HUES6 (cell line): ENCODE data around the gene P2RY6.

Experiments used
- H3K27ac ChIP-seq: 2 replicates; pipeline ENCODE4 v1.7.0; 2013; ENCODE audit warnings: low read depth, mild to moderate bottlenecking, low read length, inconsistent platforms
- H3K27me3 ChIP-seq: 2 replicates; pipeline ENCODE4 v1.6.1; 2013; ENCODE audit warnings: low read length; ENCODE audit not compliant: control insufficient read depth, insufficient read depth
- H3K36me3 ChIP-seq: 2 replicates; pipeline ENCODE4 v1.6.1; 2013; ENCODE audit warnings: low read length; ENCODE audit not compliant: control insufficient read depth, insufficient read depth
- H3K4me1 ChIP-seq: 2 replicates; pipeline ENCODE4 v1.6.1; 2013; ENCODE audit warnings: low read length; ENCODE audit not compliant: control insufficient read depth, insufficient read depth
- H3K4me3 ChIP-seq: 2 replicates; pipeline ENCODE4 v1.5.1; 2013; ENCODE audit warnings: low read depth, low read length
- H3K9ac ChIP-seq: one replicate; pipeline ENCODE4 v1.6.1; 2013; ENCODE audit warnings: mild to moderate bottlenecking, low read length
- H3K9me3 ChIP-seq: 2 replicates; pipeline ENCODE4 v1.6.1; 2013; ENCODE audit warnings: low read depth, low read length; ENCODE audit not compliant: control insufficient read depth, insufficient read depth

The P2RY6 gene

DNA sequence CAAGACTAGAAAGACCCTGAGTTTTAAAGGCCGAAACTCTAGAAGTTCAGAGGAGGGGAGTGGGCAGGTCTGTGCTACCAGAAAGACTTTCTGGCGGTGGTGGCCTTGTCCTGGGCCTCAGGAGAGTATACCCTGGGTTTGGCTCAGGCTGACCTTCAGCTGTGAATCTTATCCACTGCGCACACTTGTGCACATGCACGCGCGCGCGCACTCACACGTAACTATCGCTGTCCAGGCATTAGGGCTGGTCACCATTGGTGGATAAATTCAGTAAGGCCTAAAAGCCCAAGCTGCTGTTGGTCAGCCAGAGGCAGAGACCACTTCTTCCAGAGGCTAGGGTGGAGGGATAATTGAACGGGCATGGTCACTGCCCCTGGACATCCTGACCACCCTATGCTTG is 61.0 kb downstream of the P2RY6 start:
- peaks cover 36% of the 10 kb centered on the region for H3K27me3 ChIP-seq
- H3K36me3 ChIP-seq: no peaks in the 10 kb centered on the region
- H3K9ac ChIP-seq: no peak overlapping the region
- H3K27ac ChIP-seq: no peak overlapping the region
- H3K9me3 ChIP-seq: no peaks in the 10 kb centered on the region
- H3K4me1 ChIP-seq: peaks cover 48% of the 10 kb centered on the region
- no peak overlapping the region for H3K4me3 ChIP-seq

DNA sequence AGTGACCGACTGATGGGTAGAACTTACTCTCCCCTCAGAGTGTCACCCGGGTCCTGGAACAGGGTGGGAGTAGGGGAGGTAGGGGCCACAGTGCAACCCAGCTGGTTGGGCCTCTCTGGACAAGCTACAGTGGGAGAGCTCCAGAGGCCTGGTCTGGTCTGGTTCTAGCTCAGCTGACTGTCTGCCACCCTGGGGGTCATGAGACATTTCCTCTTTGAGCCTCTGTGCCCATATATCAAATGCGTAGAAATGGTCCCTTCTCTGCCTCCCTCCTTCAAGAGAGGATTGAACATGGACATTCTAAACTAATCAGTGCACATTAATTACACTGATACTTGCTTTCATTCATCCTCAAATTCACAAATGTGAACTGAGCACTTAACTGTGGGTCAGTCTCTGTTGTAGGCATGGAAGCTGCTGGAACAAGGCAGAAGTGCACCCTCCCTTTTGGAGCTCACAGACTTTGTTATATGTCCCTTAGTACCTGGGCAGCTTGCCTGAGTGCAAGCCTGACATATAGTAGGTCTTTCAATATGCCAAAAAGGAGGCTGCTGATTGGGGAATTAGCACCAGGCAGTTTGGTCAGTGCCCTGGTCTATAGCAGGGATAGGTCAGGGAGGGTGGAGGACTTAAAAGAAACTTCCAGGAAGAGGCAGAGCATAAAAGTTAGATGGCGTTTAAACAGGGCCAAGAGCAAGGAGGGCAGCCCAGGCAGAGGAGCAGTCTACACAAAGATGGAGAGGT is 61.7 kb downstream of the P2RY6 start:
- no peaks in the 10 kb centered on the region for H3K9me3 ChIP-seq
- H3K9ac ChIP-seq: no peak overlapping the region
- H3K27ac ChIP-seq: no peak overlapping the region
- no peaks in the 10 kb centered on the region for H3K36me3 ChIP-seq
- no peak overlapping the region for H3K4me3 ChIP-seq
- H3K4me1 ChIP-seq: peaks cover 48% of the 10 kb centered on the region
- peaks cover 36% of the 10 kb centered on the region for H3K27me3 ChIP-seq

DNA sequence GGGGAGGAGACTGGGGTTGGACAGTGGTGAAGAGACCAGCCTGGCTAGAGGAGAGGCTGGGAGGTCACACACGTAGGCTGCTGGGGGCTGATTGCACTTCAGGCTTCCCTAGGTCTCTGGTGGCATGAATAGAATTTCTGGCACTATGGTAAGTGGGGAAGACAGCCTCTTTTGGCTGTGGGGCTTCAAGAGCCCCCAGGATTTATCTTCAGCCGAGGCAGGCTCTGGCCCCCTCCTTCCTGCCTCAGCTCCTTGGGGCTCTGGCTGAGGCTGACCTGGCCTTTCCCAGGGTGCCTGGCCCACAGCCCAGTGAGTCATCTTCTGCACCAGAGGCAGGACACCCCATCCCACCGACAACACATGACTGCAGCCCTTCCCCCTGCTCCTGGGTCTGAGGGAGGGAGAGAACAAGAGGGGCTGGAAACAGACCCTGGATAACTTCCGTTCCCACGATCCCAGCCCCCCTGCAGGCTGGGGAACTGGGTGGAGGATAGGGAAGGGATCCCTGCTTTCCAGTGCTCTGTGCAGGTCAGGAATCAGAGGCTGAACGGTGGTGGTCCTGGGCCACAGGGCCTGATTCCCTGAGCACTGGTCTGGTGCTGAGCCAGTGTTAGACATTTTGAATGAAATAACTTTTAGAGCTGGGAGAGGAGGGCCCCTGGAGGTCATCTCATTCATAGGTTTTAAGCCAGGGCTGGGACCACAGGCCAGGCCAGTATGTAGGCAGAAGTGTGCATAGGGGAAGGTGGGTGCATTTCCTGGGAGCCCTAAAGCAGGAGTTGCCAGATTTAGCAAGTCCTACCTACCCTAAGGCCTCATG is 62.5 kb downstream of the P2RY6 start:
- Histone ChIP-seq H3K4me1 (peaks cover 49% of the 10 kb centered on the region), H3K9me3 (no peaks in the 10 kb centered on the region), H3K36me3 (no peaks in the 10 kb centered on the region), H3K27me3 (peaks cover 36% of the 10 kb centered on the region), H3K9ac (no peak overlapping the region), H3K4me3 (no peak overlapping the region), H3K27ac (no peak overlapping the region; the same call in 1 of the 2 replicates)

DNA sequence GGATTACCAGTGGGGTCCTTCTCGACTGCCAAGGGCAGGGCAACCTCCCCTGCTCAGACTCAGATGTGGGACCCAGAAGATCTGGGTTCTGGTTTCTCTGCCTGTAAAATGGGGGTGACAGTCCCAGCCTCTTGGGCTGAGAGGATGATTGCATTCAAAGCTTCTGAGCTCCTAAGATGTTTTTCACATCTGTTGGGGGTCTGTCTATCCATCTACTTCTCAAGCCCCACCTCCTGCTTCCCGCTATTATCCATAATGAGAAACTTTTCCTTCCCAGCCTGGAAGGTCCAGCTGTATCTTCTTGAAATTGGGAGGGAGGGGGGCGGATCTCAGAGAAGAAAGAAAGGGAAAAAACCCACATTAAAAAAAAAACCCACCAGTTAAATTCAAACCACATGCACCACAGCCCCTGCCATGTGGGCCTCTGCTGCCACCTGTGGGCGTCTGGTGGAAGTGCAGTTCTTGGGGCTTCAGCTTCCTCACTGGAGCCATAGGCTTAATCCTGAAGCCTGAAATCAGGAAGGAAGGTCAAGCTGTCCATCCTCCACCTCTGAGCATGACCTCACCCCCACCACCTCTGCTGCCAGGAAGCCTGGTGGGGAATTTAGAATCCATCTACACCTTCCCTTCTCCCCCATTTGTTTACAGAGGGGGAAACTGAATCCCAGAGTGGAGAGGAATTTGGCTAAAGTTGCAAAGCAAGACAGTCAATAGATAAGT is 63.2 kb downstream of the P2RY6 start:
- Histone ChIP-seq H3K9me3 (no peaks in the 10 kb centered on the region), H3K9ac (no peak overlapping the region), H3K4me1 (peaks cover 56% of the 10 kb centered on the region), H3K27ac (no peak overlapping the region; the same call in 1 of the 2 replicates), H3K4me3 (no peak overlapping the region), H3K36me3 (no peaks in the 10 kb centered on the region), H3K27me3 (peaks cover 36% of the 10 kb centered on the region)

DNA sequence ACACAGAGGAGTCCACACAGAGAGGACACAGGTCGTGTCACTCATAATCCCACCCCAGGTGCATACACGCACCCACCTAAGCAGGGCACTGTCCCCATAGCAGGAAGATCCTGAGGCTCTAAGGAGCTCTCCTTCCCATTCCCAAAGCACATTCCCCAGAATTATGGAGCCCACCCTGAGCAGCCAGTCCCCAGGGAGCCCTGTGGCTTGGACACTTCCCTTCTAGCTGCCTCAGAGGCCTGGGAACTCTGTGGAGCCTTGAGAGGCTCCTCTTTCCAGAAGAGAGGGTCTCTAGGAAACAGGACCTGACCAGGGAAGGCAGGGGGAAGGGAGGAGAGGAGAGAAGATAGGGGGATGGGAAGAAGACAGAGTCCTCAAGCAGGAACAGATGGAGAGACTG is 65.7 kb downstream of the P2RY6 start:
- Histone ChIP-seq H3K9ac (no peak overlapping the region), H3K36me3 (no peaks in the 10 kb centered on the region), H3K4me3 (no peak overlapping the region), H3K9me3 (no peaks in the 10 kb centered on the region), H3K27ac (no peak overlapping the region), H3K4me1 (peaks cover 40% of the 10 kb centered on the region), H3K27me3 (peaks cover 37% of the 10 kb centered on the region)

DNA sequence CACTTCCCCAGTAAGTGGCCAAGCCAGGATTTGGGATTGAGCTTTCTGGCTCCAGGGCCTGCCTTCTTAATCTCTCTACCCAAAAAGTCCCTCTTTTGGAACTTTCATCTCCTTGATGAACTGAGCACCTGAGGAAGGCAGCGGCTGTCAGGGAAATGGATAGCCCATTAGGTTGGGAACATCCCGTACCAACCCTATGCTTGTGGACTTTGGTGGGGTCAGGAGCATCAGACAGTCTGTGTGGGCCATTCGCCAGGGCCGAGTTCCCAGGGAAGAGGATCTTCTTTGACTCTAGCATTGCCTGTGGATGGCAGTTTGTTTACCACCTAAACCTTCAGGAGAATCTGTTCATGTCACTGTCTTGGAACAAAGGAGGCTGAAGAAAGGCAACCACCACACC is 66.1 kb downstream of the P2RY6 start:
- Histone ChIP-seq H3K4me1 (peaks cover 37% of the 10 kb centered on the region), H3K9me3 (no peaks in the 10 kb centered on the region), H3K9ac (no peak overlapping the region), H3K36me3 (no peaks in the 10 kb centered on the region), H3K27ac (no peak overlapping the region), H3K4me3 (no peak overlapping the region), H3K27me3 (peaks cover 35% of the 10 kb centered on the region)

DNA sequence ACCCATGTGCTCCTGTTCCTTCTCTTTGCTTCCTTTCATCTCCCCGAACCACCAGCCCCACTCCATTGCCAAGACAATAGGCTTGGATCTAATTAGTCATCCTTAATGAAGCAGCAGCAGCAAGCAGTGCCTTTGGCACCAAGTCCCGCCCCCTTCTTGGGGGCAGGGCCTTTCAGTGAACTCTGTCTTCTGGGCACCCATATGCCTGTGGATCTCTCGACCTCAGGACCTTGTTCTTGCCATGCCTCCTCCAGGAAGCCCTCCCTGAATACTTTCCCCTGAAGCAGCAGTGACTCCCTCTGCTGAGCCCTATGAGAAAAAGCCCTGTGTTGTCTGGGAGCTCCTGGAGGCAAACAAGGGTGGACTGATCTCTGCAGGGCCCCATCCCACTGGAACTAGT is 68.0 kb downstream of the P2RY6 start:
- no peaks in the 10 kb centered on the region for H3K36me3 ChIP-seq
- H3K9ac ChIP-seq: no peak overlapping the region
- H3K4me1 ChIP-seq: peaks cover 23% of the 10 kb centered on the region
- no peaks in the 10 kb centered on the region for H3K9me3 ChIP-seq
- H3K27me3 ChIP-seq: peaks cover 23% of the 10 kb centered on the region
- H3K4me3 ChIP-seq: no peak overlapping the region
- H3K27ac ChIP-seq: no peak overlapping the region

DNA sequence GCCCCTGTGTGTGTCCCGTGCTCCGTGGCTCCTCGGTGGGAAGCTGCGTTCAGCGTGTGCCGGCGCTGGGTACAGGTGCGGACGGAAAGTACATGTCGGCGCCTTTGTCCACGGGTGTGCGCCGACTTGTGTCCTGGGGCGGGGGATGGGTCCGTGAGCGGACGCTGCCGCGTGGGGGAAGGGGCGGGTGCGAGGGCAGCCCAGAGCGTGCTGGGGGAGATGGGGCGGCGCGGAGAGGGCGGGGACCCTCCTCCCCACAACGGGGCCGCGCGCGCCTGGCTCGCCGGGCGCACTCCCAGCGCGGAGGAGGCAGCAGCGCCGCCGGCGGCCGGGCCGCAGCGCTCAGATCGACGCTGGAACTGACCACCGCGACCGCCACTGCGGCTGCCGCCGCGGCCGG is 70.5 kb downstream of the P2RY6 start:
- Histone ChIP-seq H3K27ac (no peak overlapping the region), H3K9ac (peak overlapping the region; percentile 21), H3K4me1 (peaks cover 21% of the 10 kb centered on the region), H3K9me3 (no peaks in the 10 kb centered on the region), H3K27me3 (peaks cover 24% of the 10 kb centered on the region), H3K4me3 (peak overlapping the region; percentile 46), H3K36me3 (no peaks in the 10 kb centered on the region)

DNA sequence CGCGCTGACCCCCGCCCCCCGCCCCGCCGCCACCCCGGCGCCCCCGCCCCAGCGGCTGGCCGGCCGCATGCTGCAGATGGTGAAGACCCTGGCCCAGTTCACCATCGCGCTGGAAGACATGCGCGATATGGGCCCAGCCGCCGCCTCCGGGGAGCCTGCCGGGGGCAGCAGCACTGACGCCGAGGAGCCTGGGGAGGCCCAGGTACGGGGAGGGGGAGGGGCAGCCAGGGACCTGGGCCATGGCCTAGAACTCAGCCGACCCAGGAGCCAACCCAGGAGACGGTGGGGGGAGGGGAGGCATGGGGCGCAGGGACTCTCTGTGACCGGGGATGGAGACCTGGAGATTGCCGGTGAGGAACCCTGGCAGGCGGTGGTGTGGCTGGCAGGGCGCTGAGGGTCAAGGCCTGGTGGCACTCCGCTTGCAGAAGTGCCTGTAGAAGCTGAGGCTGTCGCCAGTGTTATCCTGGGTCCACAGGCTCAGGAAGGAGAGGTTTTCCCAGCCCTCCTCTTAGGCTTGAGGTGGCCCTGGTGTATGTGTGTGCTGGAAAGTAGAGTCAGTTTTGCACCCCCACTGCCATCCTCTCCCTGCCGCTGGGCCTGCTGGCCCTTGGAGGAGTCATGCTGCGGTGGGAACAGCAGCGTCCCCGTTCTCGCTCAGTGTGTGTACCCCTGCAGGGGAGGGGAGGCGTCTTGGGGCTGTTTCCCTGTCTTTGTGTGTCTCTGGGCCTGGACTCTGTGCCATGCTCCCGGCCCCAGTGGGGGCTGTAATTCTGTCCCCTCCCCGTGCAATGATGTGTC is 71.1 kb downstream of the P2RY6 start:
- no peaks in the 10 kb centered on the region for H3K36me3 ChIP-seq
- no peak overlapping the region for H3K9ac ChIP-seq
- H3K4me1 ChIP-seq: peaks cover 21% of the 10 kb centered on the region
- H3K27me3 ChIP-seq: peaks cover 24% of the 10 kb centered on the region
- no peak overlapping the region for H3K27ac ChIP-seq
- H3K4me3 ChIP-seq: peak overlapping the region; percentile 40
- H3K9me3 ChIP-seq: no peaks in the 10 kb centered on the region

DNA sequence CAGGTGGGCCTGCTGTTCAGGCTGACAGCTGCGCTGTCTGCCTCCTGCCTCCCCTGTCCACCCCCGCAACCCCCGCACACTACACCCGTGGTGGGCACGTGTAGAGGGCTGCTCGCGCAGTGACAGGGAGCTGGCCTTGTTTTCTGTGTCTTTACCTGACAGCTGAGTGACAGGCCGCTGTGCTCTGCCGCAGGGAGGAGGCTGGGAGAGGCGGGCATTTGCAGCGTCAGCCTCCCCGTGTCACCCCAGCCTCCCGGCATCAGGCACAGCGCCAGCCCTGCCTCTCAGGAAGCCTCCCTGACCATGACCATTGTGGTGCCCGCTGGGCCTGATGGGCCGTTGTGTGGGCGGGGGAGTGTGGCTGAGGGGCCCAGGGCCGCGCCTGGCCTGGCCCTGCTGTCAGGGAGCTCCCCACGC is 72.1 kb downstream of the P2RY6 start:
- H3K4me1 ChIP-seq: peaks cover 21% of the 10 kb centered on the region
- no peak overlapping the region for H3K9ac ChIP-seq
- H3K36me3 ChIP-seq: no peaks in the 10 kb centered on the region

More for the DNA sequence above, 72.1 kb downstream of the P2RY6 start:
- Histone ChIP-seq H3K27ac (no peak overlapping the region), H3K4me3 (no peak overlapping the region), H3K9me3 (no peaks in the 10 kb centered on the region), H3K27me3 (peaks cover 24% of the 10 kb centered on the region)
